IPS-NIHi11 (cell line): ENCODE measurements around the gene ATP9B.
A peak's percentile ranks its signal among the peaks of the same experiment; 100 is the strongest.
"Not testable (repeated sequence)": the region's sequence is repeated elsewhere in the genome, so short reads cannot be mapped to it uniquely, and the experiment has no call there.

ENCODE experiments used
- DNase-seq: peaks from one replicate; pipeline ENCODE4 v3.0.0; 2012; ENCODE audit warnings: mixed read lengths, low spot score

The ATP9B gene

DNA sequence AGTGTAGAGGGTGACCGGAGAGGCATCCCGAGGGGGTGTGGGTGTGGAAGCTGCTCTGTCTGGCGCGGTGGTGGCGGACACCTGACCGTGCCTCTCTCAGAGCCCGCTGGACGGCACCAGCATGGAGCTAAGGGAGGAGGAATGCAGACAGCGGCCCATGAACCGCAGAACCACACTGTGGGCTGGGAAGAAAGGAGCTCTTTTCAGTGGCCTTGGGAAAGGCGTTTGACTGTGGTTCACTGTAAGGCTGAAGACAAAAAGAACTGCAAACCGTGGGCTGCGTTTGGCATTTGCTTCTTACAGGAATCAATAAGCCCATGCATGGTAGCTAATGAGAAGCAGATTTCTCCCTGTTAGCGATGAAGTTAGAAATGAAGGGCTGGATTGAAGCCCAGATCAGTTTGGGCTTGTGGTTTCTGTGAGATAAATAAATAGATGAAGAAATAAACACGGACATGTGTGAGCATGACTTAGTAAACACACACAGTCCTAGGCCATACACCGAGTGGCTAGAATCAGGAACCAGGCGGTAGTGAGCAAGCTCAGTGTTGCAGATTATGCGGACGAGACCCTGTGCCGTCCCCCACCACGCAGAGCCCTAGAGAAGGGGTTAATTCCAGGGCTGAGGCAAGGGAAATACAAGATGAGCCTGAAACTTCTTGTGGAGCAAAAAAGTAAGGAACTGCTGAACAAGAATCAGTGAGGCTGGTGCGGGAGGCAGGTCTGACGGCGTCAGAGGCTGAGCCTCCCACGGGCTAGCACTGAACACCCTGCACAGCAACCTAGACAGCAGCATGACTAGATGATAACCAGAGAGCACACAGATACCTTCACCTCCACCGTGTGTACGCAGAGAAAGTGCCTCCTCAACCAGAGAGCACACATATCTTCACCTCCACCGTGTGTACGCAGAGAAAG, 297.2 kb downstream of the ATP9B start:
- DNase-seq: no peak

DNA sequence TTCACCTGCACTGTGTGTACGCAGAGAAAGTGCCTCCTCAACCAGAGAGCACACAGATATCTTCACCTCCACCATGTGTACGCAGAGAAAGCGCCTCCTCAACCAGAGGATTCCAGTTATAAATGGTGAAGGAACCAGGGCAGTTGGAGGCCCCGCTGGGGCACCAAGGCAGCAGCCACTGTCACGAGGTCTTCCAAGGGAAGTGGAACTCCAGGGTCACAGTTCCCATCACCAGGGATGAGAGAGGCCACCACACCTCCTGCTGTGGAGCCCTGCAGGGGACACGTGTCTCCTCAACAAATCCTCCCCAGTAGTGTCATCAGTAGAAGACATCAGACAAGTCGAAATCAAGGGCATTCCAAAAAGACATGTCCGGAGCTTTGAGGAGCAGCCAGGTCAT, 298.3 kb downstream of the ATP9B start:
- no peak for DNase-seq

DNA sequence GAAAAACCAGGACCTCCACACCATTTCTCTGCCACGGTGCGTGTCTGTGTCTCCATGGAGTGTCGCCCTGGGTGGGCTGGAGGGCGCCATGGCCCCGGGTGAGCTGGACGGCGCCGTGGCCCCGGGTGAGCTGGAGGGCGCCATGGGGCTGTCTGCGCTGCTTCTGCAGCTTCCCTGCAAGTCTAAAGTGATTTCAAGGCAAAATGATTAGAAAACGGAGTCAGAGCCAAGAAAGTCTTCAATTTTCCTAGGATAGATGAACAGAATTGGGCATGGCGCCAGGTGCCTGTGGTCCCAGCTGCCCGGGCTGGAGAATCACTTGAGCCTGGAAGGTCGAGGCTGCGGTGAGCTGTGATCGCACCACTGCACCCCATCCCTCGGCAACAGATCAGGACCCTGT, 298.8 kb downstream of the ATP9B start:
- no peak for DNase-seq

DNA sequence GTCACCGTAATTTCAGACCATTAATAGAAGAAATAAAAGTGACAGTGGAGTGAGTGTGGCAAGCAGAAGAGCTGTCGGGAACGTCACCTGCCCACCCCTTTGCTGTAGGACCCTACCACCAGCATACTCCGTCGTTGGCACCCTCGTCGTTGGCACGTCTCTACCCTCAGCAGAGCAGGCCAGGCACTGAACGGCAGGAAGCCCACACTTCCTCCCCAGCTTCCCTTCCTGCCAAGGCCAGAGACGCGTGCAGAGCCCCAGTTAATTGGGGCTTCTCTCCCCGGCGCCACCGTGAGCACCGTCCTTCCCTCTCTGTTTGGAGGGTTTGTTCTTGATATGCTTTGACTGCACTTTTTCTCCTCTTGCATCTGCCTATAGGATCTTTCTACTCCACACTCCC, 299.5 kb downstream of the ATP9B start:
- no peak for DNase-seq

DNA sequence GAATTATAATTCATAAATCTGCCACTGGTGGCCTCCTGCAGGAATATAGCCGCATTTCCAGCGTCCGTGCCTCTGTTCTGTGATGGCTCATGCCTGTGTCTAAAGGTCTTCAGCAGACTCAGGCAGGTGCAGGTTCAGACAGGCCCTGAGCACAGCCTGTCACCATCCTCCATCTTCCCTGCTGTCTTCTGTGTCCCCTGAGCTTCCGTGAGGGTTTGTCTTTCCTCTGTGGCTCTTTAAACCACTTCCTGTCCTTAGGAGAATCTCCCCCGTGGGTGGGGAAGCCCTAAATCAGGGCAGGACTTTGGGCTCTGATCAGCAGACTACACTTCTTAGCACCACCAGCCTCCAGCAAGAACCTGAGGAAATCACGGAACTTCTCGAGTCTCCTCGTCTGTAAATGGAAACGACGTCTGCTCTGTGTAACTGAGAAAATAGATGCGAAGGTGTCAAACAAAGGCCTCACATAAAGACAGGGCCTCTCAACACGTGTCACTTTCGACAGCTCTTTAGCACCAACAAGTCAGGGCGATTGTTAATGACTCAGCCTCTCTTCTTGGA, 302.4 kb downstream of the ATP9B start:
- DNase-seq: no peak

DNA sequence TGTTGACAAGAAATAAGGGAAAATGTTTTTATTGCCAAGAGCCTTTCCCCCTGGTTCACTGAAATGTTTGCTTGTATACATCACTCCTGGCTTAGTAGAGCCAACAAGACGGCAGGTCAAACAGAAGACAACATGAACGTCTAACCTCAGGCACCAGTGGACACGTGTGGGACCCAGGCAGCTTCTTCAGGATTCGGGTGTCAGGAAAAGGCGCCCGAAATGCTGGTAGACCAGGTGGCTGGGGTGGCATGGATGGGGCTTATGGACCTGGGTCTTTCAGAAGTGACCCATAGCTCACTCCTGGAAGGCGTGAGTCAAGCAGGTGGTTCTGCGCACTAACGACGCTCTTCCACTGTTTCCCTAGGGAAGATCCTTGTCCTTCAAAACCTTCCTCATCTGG, 303.3 kb downstream of the ATP9B start:
- DNase-seq: no peak

DNA sequence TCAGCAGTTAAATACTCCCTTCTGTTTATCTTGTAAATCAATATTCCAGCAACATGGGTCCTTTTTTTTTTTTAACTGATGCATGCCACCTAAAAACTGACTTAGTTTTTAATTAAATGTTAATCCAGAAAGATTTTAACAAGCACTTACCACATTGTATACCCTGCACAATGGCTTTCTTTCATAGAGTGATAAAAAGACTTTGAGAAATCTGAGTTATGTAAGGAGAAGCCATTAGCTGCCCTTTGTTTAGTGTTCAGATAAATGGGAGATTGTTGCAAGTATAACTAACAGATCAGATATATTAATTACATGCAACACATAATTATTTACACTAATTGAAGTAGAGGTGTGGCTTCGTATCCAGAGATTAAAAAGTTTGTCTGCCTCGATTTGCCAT, 303.8 kb downstream of the ATP9B start:
- no peak for DNase-seq

DNA sequence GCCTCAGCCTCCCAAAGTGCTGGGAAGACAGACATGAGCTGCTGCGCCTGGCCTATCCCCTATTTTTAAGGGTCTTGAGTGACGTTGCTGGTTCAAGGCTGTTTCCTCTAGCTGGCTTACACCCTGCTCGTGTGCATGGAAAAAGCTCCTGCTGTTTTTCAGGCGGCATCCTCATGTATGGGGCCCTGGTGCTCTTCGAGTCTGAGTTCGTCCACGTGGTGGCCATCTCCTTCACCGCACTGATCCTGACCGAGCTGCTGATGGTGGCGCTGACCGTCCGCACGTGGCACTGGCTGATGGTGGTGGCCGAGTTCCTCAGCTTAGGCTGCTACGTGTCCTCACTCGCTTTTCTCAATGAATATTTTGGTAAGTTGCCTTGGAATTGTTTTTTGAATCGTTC, 304.5 kb downstream of the ATP9B start:
- no peak for DNase-seq

DNA sequence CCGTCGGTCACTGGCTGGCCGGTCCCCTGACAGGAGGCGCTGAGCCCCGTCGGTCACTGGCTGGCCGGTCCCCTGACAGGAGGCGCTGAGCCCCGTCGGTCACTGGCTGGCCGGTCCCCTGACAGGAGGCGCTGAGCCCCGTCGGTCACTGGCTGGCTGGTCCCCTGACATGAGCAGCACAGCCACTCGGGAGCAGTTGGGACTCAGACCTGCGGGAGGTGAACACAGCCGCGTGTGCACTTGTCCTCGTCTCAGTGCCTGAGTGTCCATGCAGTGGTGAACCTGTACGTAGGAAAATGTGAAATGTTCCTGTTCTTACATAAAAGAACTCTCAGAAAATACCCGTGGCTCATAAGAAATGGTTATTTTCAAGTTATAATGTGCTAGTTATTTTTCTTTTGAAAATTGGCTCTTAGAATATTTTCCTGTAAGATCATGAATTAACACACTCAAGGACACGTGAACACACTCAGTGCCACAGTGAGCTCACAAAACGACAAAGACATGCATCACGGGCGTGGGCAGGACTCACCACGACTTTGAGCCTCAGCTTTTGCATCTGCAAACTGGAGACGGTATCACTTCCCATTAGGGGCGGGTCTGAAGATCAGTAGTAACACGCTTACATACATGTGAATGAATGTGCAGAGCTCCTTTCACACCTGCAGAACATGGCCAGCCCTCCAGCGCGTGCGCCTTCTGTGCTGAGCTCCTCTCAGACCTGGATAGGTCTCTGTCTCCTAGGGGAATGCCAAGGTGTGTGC, 305.4 kb downstream of the ATP9B start:
- DNase-seq: no peak

DNA sequence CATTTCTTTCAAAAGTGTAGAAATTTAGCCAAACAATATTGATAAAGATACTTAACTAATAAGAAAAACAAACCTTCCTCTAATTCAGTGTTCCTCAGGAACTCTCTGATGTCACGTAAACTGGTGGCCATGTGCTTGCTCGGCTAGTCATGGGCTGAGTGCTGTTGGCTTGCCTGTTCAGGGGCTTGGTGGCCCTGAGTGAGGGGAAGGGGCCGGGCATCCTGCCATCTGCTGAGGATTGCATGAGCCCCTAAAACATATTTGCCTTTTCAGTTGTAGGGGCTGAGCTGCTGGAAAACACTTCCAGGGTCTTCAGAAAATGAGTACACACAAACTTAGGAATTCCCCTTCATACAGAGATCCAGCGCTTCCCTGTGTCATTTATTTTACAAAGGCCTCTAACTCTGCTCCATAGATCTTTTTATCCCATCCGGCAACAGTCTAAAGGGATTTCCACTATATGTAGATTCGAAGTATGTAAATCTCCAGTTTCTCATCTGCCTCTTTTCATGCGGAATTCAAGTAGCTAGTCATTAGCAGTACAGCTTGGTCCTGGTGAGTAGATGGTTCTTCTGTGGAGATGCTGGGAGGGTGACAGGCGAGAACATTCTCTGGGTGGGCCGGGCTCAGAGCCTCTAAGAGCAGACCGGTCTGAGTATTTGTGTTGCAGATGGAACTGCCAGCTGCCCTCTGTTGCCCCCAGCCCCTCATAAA, 306.4 kb downstream of the ATP9B start:
- DNase-seq: no peak

DNA sequence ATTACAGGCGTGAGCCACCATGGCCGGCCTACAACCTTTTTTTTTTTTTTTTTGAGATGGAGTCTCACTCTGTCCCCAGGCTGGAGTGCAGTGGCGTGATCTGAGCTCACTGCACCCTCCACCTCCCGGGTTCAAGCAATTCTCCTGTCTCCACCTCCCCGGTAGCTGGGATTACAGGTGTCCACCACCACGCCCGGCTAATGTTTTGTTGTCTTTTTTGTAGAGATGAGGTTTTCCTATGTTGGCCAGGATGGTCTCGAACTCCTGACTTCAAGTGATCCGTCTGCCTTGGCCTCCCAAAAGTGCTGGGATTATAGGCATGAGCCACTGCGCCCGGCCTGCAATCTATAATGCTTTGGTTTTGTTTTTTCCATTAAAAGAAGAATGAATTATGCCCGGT, 307.5 kb downstream of the ATP9B start:
- DNase-seq: not testable (repeated sequence)

DNA sequence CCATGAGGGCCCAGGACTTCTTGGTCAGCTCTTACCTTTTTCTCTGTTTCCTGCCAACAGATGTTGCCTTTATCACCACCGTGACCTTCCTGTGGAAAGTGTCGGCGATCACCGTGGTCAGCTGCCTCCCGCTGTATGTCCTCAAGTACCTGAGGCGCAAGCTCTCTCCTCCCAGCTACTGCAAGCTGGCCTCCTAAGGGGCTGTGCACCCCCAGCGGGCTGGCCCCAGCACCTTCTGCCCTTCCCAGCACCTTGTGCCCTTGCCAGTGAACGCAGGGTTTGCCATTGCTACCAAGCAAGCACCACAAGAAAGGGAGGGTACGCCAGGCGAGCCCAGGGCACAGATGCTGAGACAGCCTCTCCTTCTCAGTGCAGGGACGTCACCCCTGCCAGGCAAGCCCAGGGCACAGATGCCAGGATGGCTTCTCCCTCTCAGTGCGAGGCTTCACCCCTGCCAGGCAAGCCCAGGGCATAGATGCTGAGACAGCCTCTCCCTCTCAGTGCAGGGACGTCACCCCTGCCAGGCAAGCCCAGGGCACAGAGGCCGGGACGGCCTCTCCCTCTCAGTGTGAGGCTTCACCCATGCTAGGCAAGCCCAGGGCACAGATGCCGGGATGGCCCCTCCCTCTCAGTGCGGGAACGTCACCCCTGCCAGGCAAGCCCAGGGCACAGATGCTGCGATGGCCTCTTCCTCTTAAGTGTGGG, 308.1 kb downstream of the ATP9B start:
- DNase-seq: no peak

DNA sequence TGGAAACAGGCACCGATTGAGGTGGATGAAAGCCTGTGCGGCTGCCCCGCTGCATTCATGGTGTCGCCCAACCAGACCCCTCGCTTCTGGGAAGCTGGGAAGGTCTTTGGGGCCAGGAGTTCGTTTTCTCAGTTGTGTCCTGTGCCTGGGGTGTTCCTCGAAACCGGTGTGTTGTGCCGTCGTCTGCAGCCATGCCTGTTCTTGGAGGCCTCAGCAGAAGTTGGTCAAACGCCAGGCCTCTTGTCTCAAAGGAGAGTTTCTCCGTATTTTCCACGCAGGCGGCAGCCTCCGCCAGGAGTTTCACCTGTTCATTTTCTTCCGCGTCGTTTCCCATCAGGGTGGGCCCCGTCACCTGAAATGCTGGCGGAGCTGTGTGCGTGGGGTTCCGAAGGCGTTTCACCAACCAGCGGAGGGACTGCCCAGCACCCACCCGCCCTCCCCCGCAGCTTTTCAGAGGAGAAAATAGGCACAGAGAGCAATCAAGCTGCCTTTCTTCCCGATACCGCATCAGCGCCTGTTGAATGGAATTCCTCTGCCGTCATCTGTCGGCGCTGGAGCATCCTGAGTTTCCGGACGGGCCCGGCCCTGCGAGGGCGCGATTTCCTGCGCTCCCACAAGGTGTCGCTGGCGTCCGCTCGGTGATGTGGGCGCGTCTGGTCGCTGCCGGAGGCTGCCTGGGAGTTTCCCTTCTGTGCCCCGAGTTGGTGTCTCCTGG, 309.5 kb downstream of the ATP9B start:
- DNase-seq: peak; percentile 91

DNA sequence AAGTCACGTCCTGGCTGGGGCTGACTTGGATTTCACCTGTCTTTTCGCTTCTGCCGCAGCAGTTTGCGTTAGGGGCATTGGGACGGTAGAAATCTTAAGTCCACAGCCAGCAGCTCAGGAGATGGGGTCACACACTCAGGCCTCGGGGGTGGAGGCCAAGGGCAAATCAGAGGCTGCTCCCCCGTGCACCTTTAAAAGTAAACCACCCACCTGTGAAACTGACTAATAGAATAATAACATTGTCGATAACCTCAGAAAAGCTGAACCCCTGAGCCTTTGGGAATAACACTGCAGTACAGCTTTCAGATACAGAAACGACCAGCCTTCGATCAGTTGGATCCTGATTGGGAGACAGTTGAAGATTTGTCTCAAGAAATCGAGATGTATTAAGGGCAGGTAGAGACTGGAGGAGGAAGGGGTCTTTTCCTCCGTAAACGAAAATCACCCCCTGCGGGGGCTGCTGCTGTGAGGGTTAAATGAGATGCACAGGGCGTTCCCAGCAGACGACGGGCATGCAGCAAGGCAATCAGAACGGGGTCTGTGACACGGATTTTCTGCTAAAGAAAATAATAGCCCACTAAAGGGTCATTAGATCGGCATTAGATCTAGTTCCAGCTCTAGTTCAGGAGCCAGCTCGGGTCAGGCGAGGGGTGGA, 310.2 kb downstream of the ATP9B start:
- DNase-seq: no peak

DNA sequence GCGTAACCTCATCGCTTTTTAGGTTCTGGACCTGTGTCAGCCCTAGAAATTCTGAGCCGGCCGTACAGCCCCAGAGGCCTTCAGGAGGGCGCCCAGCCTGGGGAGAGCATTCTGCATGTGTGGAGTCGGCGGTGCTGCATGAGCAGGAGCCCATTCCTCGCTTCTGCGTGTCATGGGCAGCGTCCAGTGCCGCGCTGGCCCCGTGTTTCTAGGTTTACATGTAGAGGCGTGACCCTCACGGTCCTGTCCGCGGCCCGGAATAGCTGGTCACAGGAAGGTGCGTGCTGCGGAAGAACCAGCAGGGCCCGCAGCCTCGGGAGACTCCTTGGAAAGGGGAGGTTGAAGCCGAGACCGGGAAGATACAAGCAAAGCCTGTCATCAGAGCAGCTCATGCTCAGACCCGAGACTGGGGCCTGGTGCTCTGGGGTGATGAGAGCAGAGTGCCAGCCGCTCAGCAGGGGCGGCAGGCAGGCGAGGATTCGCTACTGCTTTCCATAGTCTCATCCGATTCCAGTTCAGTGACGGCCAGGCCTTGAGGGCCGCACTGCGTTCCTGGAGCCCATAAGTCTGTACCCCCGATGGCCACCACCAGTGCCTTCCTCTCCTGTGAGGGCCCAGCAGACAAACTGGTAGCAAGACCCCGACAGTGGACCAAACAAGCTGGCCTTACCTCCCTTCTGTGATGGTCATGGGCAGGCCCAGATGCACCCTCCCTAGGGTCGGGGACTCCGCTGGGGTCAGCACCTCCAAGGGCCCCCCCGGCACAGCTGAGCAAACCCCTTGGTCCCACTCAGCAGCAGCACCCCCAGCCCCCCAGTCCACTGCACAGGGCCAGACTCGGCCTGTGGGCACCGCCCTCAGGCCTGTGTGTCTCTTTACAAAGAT, 311.0 kb downstream of the ATP9B start:
- no peak for DNase-seq

DNA sequence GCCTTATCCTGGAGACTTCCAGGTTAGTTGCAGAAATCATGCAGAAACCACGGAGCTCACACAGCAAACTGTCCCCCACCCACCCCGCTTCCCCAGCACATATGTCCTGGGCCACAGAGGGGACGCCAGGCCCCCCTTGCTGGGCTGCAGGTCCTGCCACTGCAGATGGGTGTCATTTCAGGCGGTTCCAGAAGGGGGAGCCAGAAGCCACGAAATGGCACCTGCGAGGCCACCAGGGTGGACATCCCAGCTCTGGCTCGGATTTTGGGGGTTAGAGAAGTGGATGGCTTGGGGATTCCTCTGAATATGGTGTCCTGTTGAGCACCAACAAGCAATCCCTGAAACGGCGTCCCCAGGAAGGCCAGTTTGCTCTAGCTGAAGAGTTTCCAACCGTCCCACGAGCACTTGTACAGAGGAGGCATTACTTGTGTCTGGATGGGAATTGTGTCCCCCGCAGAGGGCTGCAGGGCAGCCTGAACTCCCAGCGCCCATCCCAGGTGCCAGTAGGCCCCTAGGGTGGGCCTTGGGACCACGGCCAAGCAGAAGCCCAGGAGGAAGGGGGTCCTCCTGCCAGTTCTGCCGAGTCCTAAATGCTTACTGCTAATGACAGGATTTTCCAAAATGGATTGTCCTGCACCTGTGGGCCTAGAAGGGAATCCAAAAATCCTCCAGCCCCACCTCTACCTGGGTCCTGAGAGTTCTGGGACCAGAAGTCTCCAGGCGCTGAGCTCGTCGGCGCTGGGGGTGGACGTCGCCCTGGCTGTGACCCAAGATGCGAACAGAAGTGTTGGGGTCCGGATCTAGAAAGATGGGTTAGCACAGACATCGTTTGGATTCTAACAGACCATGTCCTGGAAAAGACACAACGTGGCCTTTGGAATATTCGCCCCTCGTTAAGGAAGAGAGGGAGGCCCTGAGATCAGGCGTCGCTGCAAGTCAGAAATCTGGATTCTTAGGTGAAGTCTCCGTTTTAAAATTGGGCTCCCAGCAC, 311.9 kb downstream of the ATP9B start:
- peak; percentile 92 for DNase-seq

DNA sequence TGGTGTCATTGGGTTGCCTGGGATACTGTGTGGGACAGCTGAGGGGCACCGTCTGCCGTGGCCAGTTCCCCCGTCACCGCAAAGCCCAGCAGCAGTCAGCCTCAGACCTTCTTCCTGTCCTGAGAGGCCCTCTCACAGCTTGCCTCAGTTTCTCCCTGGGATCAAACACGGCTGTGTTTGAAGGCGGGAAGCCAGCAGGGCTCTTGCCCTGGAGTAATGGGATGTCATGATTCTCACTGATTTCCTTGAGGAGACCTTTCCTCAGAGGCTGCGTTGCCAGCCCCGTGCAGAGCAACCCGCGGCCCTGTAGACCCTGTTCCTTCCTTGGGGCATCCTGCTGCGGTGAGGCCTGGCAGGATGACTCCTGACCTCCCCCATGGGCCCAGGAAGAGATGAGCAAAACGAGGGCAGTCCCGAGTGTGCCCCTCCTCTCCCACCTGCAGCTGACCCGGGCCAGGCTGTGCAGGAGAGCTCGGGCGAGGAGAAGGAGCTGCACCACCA, 312.7 kb downstream of the ATP9B start:
- no peak for DNase-seq
